ENCODE data around the gene ARHGEF4.

The ARHGEF4 gene

DNA sequence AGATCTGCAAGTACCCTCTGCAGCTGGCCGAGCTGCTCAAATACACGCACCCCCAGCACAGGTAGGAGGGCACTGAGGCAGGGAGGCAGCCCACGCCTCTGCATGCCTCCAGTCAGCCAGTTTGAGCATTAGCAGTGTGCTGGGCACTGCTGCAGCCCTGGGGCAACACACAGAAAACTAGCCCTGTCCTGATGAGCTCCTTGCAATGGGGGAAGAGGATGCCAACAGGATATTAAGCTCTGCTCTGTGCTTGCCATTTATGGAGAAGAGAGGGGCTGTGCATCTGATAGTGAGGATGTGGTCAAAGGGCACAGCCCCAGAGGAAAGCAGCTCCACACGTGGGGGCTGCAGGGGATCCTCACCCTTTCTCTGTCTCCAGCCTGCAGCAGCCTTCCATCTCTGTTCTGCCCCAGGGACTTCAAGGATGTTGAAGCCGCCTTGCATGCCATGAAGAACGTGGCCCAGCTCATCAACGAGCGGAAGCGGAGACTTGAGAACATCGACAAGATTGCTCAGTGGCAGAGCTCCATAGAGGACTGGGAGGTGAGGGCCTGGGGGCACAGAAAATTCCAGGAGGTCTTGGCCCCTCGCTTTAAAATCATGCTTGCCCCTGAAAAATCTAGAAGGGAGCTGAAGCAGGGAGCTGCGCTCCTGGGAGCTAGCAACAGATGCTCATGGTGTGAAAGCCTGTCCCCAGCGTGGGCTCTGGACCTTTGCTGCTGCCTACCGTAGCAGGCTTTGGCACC lies 204.9 kb downstream of the ARHGEF4 start:
- DNase-seq, result no peak

DNA sequence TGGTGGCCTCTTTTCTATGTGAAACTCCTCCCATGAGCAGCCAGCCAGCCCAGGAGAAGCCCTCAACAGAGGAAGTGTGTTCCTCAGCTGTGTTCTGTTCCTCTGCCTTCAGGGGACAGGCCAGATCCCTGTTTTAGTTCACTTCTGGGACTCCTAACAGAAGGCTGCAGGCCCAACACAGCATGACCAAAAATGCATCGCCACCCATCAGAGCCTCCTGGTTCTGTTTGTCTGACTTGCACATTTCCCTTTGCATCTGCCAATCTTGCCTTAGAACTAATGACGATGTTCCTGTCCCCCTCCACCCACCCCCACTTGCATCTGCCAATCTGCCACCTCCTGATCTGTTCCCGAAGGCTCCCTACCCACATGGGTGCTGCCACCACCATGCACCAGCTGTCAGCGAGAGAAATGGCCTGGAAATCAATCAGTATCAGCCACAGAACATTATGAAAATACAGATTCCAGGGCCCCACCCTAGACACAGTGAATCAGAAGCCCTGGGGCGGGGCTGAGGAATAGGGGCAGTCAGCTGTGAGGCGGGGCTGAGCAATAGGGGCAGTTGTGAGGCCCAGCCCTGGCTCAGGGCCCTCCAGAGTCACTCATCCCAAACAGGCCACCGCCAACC lies 205.5 kb downstream of the ARHGEF4 start:
- no peak for DNase-seq

DNA sequence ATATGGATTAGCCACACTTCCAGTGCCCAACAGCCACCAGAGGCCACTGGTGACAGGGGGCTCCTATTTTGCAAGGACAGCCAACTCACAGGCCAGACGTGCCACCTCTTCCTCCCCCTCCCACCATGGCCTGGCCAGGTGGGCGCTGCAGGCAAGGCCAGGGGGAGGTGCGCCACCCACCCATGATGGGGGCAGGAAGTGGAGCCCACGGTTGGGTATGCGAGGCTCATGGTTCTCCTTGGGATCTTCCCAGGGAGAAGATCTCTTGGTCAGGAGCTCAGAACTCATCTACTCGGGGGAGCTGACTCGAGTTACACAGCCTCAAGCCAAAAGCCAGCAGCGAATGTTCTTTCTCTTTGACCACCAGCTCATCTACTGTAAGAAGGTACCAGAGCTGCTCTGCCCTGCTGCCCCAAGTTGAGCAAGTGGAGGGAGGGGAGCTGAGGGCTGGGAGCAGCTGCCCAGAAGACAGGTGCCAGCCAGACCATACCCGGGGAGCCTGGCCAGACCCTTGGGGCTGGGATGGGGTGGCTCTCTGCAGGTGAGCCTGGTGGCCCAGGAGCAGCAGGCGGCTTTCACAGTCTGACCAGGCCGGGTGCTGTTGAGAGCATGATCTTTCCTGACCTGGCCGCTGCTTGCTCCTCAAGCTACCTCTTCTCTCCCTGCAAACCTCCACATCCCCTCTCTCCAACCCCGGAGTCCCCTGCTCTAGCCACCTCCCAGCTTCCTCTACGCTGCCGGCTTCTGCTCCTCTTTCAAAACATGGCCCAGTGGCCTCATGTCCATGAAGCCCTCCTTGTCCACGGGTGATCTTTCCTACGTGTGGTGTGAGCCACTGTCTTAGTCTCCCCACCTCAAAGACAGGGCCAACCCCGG lies 206.7 kb downstream of the ARHGEF4 start:
- DNase-seq, result no peak

DNA sequence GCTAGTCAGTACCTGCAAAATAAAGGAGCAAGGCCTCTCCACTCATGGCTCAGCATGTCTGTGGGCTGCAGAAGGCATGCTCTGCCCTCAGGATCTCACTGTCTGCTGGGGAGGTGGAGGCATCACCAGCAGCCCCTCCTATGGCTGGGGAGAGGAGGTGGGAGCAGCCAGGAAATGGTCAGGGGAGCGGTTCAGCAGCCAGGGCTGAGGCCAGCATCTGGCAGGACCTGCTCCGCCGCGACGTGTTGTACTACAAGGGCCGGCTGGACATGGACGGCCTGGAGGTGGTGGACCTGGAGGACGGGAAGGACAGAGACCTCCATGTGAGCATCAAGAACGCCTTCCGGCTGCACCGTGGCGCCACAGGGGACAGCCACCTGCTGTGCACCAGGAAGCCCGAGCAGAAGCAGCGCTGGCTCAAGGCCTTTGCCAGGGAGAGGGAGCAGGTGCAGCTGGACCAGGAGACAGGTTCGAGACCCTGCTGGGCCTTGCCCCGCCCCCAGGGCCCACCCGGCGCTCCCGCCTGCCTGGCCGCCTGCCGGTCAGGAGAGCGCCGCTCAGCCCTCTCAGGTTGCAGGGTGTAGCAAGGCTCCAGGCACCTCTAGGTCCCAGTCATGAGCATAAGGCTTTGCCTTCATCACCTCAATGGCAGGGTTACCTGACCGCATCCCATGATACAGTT lies 207.5 kb downstream of the ARHGEF4 start:
- DNase-seq, result no peak

DNA sequence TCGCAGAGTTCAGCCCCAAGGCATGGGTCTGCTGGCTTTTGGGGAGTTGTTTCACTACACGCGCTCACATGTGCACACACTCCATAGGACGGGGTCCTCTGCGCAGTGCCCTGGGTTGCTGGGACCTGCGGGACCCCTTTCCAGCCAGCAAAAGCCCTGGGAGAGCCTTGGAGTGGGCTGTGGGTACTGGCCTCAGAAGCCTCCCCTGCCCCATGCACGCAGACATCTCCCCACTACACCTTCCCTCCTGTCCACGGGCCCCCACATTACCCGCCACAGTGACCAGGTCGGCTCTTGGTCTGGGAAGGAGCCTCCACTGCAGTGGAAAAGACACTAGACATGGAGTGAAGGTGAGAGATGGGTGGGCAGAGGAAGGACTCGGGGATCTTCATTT lies 208.0 kb downstream of the ARHGEF4 start:
- no peak for DNase-seq

DNA sequence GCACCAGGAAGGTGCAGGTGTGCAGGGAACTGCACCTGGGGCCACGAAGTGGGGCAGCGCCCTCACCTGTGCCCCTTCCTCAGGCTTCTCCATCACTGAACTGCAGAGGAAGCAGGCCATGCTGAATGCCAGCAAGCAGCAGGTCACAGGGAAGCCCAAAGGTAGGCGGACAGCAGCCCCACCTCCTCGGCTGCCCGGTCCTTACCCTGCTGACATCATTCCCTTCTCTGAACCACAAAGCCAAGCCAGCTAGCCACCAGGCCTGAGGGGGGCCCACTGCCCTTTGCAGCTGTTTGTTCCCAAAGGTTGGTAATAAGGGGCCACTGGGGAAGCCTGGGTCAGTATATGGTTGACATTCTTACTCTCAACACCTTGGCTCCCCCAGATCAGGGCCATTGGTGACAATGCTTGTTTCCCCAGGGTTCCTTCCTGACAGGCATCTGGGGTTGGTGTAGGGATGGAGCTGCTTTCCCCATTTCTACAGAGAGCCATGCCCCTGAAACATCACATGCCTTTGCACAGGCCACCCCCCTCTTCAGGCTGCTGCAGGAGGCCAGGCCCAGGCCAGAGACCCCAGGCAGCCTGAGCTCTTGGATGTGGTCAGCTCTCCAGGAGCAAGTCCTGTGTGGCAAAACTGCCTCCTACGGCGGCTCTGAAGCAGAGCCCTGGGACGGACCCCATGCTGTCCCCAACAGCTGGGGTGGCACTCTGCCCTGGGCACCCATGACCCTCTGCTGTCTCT lies 208.7 kb downstream of the ARHGEF4 start:
- DNase-seq, result no peak

DNA sequence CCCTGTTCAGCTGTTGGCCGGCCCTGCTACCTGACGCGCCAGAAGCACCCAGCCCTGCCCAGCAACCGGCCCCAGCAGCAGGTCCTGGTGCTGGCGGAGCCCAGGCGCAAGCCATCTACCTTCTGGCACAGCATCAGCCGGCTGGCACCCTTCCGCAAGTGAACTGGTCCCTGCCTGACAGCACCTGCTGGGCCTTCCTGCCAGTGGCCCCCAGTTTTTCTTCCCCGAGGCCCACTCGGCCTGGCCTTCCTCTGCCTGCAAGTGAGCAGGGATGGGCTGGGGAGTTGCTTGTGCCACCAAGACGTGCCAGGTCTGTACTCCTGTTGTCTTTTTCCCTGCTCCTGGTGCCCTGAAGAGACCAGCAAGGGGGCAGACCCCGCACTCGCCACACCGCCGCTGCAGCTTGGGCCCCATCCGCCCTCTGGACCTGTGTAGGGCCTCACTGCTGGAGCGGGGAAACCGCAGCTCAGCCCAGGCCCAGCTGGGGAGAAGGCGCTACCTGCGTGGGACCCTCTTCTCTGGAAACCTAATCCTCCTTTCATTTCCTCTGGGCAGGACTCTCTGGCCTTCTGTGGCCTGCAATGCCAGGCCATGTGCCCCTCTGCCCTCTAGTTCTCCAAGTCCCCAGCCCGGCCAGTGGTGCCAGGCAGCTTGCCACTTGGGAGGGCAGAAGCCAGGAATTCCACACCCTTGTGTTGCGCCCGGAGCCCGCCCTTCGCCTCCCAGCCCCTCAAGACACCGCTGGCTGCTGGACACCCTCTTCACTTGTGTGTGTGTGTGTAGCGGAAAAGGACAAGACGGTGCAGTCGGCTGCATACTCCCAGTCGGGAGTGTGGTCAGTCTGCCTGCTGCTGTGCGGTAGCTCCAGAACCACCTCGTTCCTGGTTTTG lies 209.6 kb downstream of the ARHGEF4 start:
- DNase-seq, result no peak

DNA sequence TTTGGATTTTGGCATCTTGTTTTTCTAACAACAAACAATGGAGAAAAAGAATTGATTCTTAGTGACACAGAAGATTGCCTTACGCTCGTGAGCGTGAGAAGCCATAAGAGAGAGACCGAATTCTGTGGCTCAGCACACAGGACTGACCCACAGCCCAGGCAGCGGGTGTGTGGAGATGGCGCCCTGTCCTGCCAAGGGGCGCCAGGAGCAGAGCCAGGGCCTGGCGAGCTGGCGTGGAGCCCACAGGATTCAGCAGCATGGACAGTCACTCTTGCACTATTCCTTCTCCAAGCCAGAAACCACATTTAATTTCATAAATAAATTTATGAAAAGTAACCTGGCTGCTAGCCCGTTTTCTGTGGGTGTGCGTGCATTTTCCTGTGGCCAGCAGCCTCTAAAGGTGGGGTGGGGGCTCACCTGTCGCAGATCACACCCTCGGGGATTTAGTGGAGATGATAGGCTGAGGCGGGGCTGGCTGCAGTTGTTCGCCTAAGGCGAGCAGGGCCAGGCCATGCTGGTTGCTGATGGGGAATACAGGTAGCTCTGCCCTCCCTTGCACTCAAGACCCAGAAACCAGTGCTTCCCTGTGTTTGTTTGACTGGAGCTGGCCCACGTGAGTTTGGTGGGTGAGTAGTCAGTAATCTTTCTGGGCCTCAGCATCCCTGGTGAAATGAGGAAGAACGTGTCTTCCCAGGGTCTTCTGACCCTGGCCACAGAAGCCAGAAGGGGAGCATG lies 210.4 kb downstream of the ARHGEF4 start:
- DNase-seq, result no peak

DNA sequence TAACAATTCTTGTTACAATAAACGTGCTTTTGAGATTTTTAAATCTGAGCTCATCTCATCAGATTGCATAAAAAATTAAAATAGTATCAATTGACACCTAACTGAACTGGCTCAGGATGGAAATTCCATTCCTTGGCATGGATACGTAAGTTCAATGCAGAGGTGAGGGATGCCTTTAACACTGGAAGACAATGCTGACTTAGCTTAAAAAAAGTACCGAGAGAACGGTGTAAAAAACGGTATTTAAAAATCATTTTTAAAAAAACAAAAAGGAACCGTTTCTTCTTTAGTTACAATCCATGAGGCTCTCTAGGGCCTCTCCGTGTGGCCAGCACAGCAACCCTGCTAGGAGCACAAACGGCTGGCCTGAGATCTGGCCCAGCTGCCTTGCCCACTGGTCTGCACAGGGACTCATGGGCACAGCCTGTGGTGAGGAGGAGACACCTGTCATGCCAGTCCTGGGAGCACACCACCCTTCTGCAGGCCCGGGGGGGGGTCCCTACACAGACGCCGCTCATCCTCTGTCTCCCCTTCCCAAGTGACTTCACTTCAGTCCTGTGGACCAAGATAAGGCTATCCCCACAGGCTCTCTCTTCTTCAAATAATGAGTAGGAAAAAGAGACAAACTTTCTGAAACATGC lies 211.3 kb downstream of the ARHGEF4 start:
- no peak for DNase-seq

DNA sequence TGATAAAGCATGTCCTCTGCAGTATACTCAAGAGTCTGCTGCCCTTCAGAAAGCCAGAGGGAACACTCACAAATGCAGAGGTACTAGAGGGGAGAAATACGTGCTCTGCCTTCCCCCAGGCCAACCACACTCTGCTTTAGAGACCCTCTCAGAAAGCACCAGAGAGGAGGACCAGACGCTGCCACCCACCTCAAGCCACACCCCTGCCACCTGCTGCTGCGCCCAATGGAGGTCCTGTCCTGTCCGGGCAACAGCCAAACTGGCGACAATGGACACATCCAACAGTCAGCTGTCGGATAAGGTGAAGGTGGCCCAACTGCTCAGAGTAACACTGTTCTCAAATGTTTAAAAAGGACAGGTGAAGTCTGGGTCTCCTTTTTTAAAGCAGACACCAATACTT lies 211.9 kb downstream of the ARHGEF4 start:
- DNase-seq, result no peak

DNA sequence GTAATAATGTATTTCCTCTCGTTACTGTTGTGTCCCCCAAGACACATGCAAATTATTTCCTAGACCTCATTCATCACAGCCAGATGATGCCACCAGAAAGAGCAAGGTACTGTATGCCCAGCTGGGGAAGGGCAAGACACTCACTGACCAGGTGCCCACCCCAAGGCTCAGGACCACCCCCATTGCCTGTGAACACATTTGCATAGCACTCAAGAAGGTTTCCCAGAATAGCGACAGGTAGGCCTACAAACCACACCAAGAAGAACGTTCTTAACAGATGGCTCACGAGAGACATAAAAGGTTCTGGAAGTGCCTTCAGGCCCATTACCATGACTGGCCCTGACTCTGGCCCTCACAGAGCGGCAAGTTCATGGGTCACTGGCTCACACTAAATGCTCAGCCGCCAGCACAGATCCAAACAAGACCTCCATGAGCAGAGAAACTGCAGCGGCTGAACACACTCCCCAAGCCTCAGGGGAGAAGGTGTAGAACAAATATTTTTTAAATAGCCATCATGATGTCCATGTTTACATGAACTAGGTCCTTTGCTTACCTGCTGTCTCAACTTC lies 212.5 kb downstream of the ARHGEF4 start:
- DNase-seq, result no peak

DNA sequence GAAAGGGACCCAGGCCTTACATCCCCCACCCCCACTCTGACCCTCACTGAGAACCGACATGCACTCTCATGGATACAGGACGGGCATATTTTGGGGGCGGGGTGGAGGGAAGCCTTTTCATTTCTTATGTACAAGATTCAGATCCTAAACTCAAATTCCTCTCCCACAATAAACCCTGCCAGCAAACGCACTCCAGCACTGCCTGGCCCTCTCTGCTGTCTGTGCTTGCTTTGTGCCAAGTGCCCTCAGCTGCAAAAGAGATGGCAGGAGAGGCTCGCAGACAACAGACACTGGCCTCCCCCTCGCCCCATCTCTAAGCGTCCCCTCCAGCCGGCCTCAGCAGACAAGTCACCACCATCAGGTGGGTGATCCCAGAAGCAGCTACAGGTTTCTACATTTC lies 214.2 kb downstream of the ARHGEF4 start:
- DNase-seq, result no peak

DNA sequence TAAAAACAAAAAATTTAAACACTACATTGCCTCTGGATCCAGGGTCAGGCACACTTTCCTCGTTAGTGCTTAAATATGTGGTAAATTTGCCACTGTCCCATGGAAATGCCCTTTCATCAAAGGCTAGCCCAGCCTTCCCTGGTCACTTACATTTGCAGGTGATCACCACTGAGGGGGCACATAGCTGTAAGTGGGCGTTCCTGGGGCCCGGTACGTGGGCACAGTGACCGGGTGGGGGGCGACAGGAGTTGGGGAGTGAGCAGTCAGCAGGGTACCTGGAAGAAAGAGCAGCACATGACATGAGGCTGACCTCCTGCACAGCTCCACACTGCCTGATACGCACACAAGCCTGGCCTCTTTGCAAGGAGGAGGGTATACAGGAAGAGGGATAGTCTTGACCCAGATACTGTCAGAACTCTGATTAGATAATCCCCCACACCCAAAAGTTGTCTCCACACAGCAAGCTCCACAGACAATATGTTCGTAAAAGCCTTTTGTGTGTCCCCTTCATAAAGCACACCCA lies 216.1 kb downstream of the ARHGEF4 start:
- DNase-seq, result no peak

DNA sequence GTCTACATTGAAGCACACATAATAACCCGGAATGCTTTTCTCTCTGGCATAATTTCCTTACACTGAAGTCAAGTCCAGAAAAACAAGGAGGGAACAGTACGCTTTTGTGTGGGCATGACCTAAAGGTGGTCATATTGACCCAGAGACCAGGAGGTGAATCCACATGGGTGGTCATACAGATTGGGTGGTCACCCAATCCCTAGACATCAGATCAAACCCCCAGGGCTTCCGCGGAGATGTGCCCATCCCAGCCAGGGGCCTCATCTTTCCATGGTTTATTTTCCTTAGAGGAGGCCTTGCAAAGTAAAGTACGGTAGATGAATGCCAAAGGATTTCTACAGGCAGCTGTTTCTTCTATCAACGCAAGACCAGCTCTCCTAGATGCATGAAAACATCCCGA lies 217.8 kb downstream of the ARHGEF4 start:
- no peak for DNase-seq

DNA sequence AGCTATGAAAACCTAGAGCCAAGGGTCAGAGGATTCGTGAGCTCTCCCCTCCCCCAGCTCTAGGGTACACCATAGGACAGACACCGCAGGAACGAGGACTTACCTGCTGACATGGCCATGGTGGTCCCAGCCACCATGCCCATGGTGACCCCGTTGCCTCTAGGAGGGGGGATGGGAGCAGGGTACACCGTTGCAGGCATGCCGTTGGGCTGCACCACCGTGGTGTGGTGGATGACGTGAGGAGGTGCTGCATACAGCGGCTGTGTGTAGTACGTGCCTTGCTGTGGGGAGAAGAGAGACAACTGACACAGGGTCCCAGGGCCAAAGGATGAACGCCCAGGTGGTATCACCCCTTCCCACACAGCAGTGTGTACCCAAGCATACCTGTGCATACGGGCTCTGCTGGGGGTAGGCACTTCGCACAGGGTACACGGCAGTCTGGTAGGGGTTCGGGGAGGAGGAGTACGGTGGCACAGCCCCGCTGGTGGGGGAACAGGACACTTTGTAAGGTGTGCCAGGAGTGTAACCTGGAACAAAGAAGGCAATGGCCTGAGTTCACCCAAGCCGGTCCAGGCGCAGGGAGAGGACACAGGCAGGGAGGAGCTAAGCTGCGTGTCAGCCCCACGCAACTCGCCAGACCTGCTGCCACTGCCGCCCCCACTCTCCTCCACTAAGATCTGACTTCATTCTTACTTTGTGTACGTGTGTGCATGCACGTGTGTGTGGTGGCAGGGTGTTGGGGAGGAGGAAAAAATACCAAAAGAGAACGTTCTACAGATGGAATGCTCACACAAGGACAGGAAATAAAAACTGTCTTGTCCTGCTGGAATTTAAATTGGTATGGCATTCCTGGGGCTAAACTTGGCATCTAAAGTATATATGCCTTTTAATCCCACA lies 218.7 kb downstream of the ARHGEF4 start:
- no peak for DNase-seq

DNA sequence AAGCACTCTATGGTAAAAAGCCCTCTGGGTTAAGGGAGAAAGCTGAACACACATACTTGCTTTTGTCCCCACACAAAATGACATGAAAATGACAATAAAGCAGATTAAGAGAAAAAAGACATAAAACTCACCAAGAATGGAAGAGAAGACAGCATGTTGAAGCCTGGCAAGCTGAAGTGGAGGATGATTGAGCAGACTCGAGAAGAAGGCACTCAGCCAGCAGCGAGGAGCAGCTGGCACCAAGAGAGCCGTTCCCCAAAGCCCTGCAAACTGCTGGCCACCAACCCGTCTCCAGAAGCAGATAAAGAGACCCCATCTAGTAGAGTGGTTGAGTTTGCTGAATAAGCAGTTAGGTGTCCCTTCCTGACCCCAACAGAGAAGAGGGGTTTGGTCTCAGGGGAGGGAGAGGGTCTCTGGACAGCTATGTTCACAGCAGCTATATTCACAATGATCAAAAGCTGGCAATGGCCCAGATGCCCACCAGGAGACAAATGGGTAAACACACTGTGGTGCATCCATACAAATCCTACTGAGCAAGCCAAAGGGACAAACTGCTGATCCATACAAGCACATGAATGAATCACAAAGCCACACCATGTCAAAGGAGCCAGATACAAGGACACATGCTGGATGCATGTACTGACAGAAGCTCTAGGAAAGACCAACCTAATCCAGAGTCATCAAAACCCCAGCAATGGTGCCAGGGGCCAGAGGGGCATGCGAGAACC lies 219.7 kb downstream of the ARHGEF4 start:
- peak; percentile 37 for DNase-seq

DNA sequence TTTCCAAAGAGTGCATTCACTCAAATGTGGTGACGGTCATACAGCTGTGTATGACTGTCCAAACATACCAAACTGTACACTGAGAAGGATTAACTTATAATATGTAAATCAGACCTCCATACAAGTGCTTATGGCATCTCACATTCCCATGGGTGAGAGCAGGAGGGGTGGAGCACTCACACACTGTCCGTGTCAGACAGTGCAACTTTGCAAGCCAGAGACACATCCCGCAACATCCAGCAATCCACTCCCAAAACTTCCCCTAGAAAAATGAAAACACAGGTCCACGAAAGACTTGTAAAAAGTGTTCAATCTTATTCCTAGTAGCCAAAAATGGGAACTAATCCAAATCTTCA lies 220.2 kb downstream of the ARHGEF4 start:
- DNase-seq, result no peak
